Endothelial cell of umbilical vein (primary cell): ENCODE measurements around the gene ZNF556. TPM values are rescaled to one million over a fixed set of nuclear protein-coding genes. Genes with fewer than 3 reads are reported as not detected.

Source experiments
- BruUV-seq: library from RNA; stranded (reverse); fragments of 400-500 nt; replicated peaks from 2 replicates; lab custom pipeline; 2021; lab: Mats Ljungman, UMichigan
- CTCF ChIA-PET: fragments of 300-600, 350-600 bp; sonication (Branson Sonifier 250); formaldehyde crosslinking; loops from one replicate; lab custom pipeline; 2021; ENCODE audit warnings: antibody characterized with exemption, inconsistent platforms; lab: Charles Lee
- POLR2A ChIA-PET: fragments of 300-600, 350-600 bp; sonication (Branson Sonifier 250); formaldehyde crosslinking; loops from one replicate; lab custom pipeline; 2021; ENCODE audit warnings: antibody characterized with exemption, inconsistent platforms; lab: Charles Lee
- DNase-seq: peaks from one replicate; pipeline ENCODE4 v3.0.0-alpha.2; 2011; ENCODE audit warnings: low read depth, low spot score
- FAIRE-seq: peaks from 2 replicates; lab custom pipeline; 2011; peaks lifted over from hg19 to GRCh38; lab: Jason Lieb, UNC
- H2AFZ ChIP-seq: 2 replicates; pipeline ENCODE4 v1.6.0; 2012; ENCODE audit warnings: low read depth, low read length, control low read depth, inconsistent platforms
- H3K27ac ChIP-seq: 2 replicates; pipeline ENCODE4 v1.5.1; 2011; ENCODE audit warnings: low read depth, mild to moderate bottlenecking, control low read depth, low read length, moderate library complexity; ENCODE audit not compliant: insufficient read depth
- H3K27me3 ChIP-seq, 2 experiments: 2 replicates each; pipeline versions ENCODE4 v1.6.0 to v1.6.1; 2011; ENCODE audit warnings: low read length in 2 of 2, mixed read lengths in 1 of 2; ENCODE audit not compliant: control insufficient read depth in 2 of 2, insufficient read depth in 2 of 2
- H3K36me3 ChIP-seq, 2 experiments: 2 replicates in 1 of 2; 3 replicates in 1 of 2; pipeline ENCODE4 v1.5.1; 2011; ENCODE audit warnings: low read length in 2 of 2, mild to moderate bottlenecking in 1 of 2, moderate library complexity in 1 of 2; ENCODE audit not compliant: control insufficient read depth in 2 of 2, insufficient read depth in 2 of 2; ENCODE audit errors: extremely low read depth in 1 of 2
- H3K4me1 ChIP-seq: 3 replicates; pipeline ENCODE4 v1.5.1; 2011; ENCODE audit warnings: mild to moderate bottlenecking, low read length; ENCODE audit not compliant: control insufficient read depth, insufficient read depth; ENCODE audit errors: extremely low read depth
- H3K4me2 ChIP-seq: 2 replicates; pipeline ENCODE4 v1.6.1; 2011; ENCODE audit warnings: low read length, control low read depth, mixed read lengths; ENCODE audit not compliant: insufficient read depth
- H3K4me3 ChIP-seq, 3 experiments: fragments of 200-600 bp in 1 of 3; sonication (generic), shearing (Covaris generic) in 1 of 3; replicated peaks in 1 of 3; 2 replicates each; pipeline ENCODE4 v1.5.1; 2011 to 2016; ENCODE audit warnings: control low read depth in 3 of 3, low read length in 3 of 3, mild to moderate bottlenecking in 2 of 3, inconsistent platforms in 1 of 3, low read depth in 1 of 3, moderate library complexity in 1 of 3; ENCODE audit not compliant: insufficient read depth in 1 of 3
- H3K79me2 ChIP-seq: 2 replicates; pipeline ENCODE4 v1.6.0; 2012; ENCODE audit warnings: low read length, inconsistent platforms; ENCODE audit not compliant: control insufficient read depth, insufficient read depth
- H3K9ac ChIP-seq: replicated peaks from 2 replicates; pipeline ENCODE3; 2011; ENCODE audit warnings: low read length, control low read depth; ENCODE audit not compliant: insufficient read depth; ENCODE audit errors: extremely low read depth
- H3K9me1 ChIP-seq: replicated peaks from 3 replicates; pipeline ENCODE4 v1.6.0; 2011; ENCODE audit warnings: mild to moderate bottlenecking, low read length; ENCODE audit not compliant: control insufficient read depth, insufficient read depth; ENCODE audit errors: extremely low read depth
- H3K9me3 ChIP-seq: replicated peaks from 2 replicates; pipeline ENCODE4 v1.5.1; 2012; ENCODE audit warnings: low read length, inconsistent platforms; ENCODE audit not compliant: control insufficient read depth, insufficient read depth
- H4K20me1 ChIP-seq: replicated peaks from 2 replicates; pipeline ENCODE3; 2011; ENCODE audit warnings: mild to moderate bottlenecking, low read length; ENCODE audit not compliant: control insufficient read depth, insufficient read depth; ENCODE audit errors: extremely low read depth
- EZH2 ChIP-seq: IDR thresholded peaks from 2 replicates; pipeline ENCODE4 v1.6.1; 2012; ENCODE audit warnings: borderline replicate concordance, low read depth, mild to moderate bottlenecking, moderate library complexity, low read length, inconsistent platforms; ENCODE audit not compliant: severe bottlenecking
- MAX ChIP-seq: IDR thresholded peaks from 2 replicates; pipeline ENCODE4 v1.6.1; 2011; ENCODE audit not compliant: insufficient read depth, insufficient read length
- MYC ChIP-seq: IDR thresholded peaks from one replicate; pipeline ENCODE4 v1.6.1; 2011; ENCODE audit warnings: mild to moderate bottlenecking, low read depth, low read length
- POLR2A ChIP-seq: IDR thresholded peaks from 2 replicates; pipeline ENCODE4 v1.6.1; 2012; ENCODE audit warnings: low read depth, mild to moderate bottlenecking, control low read depth, low read length
- POLR2AphosphoS5 ChIP-seq: IDR thresholded peaks from 2 replicates; pipeline ENCODE4 v1.6.1; 2012; ENCODE audit warnings: low read depth, mild to moderate bottlenecking, control low read depth, low read length, moderate library complexity; ENCODE audit not compliant: insufficient read depth
- dilution Hi-C: fragments of 300-500 bp; cut with MboI; formaldehyde crosslinking; loops from one replicate; pipeline ENCODE4 v1.15.0; 2019; ENCODE audit warnings: low sequenced_read_pairs; ENCODE audit not compliant: extremely low pct_ligation_motif_present
- intact Hi-C: fragments of 100-400 bp; cut with micrococcal nuclease; formaldehyde crosslinking; loops from one replicate; pipeline ENCODE4 v1.10.0; 2022
- polyA plus RNA-seq, 4 experiments: library from polyadenylated mRNA; depleted of rRNA in 3 of 4; stranded (reverse) in 3 of 4; unstranded in 1 of 4; fragments of >200 nt; gene quantifications; 2 replicates each; pipeline versions ENCODE4 v1.2.1 to v1.2.3, GENCODE V29; 2011 to 2012; ENCODE audit warnings: missing spikeins in 1 of 4
- total RNA-seq: library from RNA; stranded (reverse); gene quantifications from 2 replicates; pipeline ENCODE4 v1.2.3, GENCODE V29; 2021

The ZNF556 gene
- total and polyA plus RNA-seq, 2 donors (not counting 3 experiments of a cell fraction or from before 2014, with no cell fraction given), result 0.01 TPM; not detected in 1

- DNase-seq, result no peak
- Histone ChIP-seq H2AFZ (no peak overlapping the region), H3K4me2 (no peak overlapping the region), H3K79me2 (no peaks in the 10 kb centered on the region), H3K9me3 (peaks cover 8% of the 10 kb centered on the region), H3K9me1 (no peaks in the 10 kb centered on the region), H4K20me1 (no peaks in the 10 kb centered on the region), H3K36me3 (no peaks in the 10 kb centered on the region), H3K4me3 (no peak overlapping the region), H3K27me3 (no peaks in the 10 kb centered on the region), H3K4me1 (no peaks in the 10 kb centered on the region), H3K9ac (no peak overlapping the region), H3K27ac (no peak overlapping the region)
- ChIA-PET CTCF (no interaction called here), POLR2A (no interaction called here)
- no TSS peak for BruUV-seq
- TF ChIP-seq MAX (no peak), MYC (no peak), POLR2AphosphoS5 (no peak), POLR2A (no peak), EZH2 (no peak)
- no peak for FAIRE-seq
- intact Hi-C loops (no loop called here), dilution Hi-C loops (no loop called here)
Observed at GRCh38 chr19:2877398-2878331, 10.5 kb downstream of the ZNF556 start.
